Smooth muscle cell (in vitro differentiated cells): ENCODE measurements around the gene ACE. TPM values are rescaled to one million over a fixed set of nuclear protein-coding genes. Genes with fewer than 3 reads are reported as not detected.

Experiments used
- DNase-seq: peaks from one replicate; lab custom pipeline; 2025; ENCODE audit not compliant: unreplicated experiment; lab: John Stamatoyannopoulos, UW
- H2AFZ ChIP-seq: fragments of 200-600 bp; sonication (generic); 2 replicates; pipeline ENCODE4 v1.6.0; 2016; ENCODE audit warnings: antibody characterized with exemption, low read depth, mild to moderate bottlenecking
- H3F3A ChIP-seq: fragments of 200-600 bp; sonication (generic); 2 replicates; pipeline ENCODE4 v1.6.0; 2017; ENCODE audit warnings: antibody characterized with exemption, low read depth
- H3K27ac ChIP-seq: fragments of 200-600 bp; sonication (generic); 2 replicates; pipeline ENCODE4 v1.5.1; 2016; ENCODE audit warnings: low read depth, mild to moderate bottlenecking
- H3K27me3 ChIP-seq: fragments of 200-600 bp; sonication (generic); 2 replicates; pipeline ENCODE4 v1.6.1; 2016; ENCODE audit warnings: low read depth, mild to moderate bottlenecking
- H3K36me3 ChIP-seq: fragments of 200-600 bp; sonication (generic); 2 replicates; pipeline ENCODE4 v1.5.1; 2016; ENCODE audit warnings: low read depth
- H3K4me1 ChIP-seq: fragments of 200-600 bp; sonication (generic); 2 replicates; pipeline ENCODE4 v1.5.1; 2016; ENCODE audit warnings: low read depth
- H3K4me2 ChIP-seq: fragments of 200-600 bp; sonication (generic); 2 replicates; pipeline ENCODE4 v1.6.0; 2016; ENCODE audit warnings: mild to moderate bottlenecking
- H3K4me3 ChIP-seq: fragments of 200-600 bp; sonication (generic); 2 replicates; pipeline ENCODE4 v1.5.1; 2016; ENCODE audit warnings: mild to moderate bottlenecking
- H3K79me2 ChIP-seq: fragments of 200-600 bp; sonication (generic); 2 replicates; pipeline ENCODE4 v1.6.0; 2016; ENCODE audit warnings: low read depth, mild to moderate bottlenecking
- H3K9ac ChIP-seq: fragments of 200-600 bp; sonication (generic); 2 replicates; pipeline ENCODE4 v1.6.0; 2016; ENCODE audit warnings: low read depth
- H3K9me3 ChIP-seq: fragments of 200-600 bp; sonication (generic); replicated peaks from 2 replicates; pipeline ENCODE4 v1.5.1; 2016; ENCODE audit warnings: low read depth
- H4K20me1 ChIP-seq: fragments of 200-600 bp; sonication (generic); 2 replicates; pipeline ENCODE4 v1.6.0; 2016; ENCODE audit warnings: low read depth
- WGBS: methylation state at CpG from one replicate; pipeline ENCODE4 v1.1.7; 2016; ENCODE audit warnings: low lambda C conversion rate; 5-methylcytosine and 5-hydroxymethylcytosine counted together
- polyA plus RNA-seq: library from polyadenylated mRNA; unstranded; fragments of >200 nt; fragmentation: Nextera tagmentation; extraction: Ambion mirVana; gene quantifications from 2 replicates; pipeline ENCODE4 v1.2.1, GENCODE V29; 2016
- total RNA-seq: library from RNA; depleted of rRNA; stranded (reverse); fragments of >200 nt; gene quantifications from 2 replicates; pipeline ENCODE4 v1.2.3, GENCODE V29; 2014
- TF ChIP-seq, protein P1 (sequence below): fragments of 200-600 bp; sonication (generic); IDR thresholded peaks from 2 replicates; pipeline ENCODE4 v1.5.1; 2017; ENCODE audit warnings: borderline replicate concordance, mild to moderate bottlenecking, antibody characterized with exemption; ENCODE audit not compliant: insufficient read depth, poor library complexity, severe bottlenecking

ACE gene
- total and polyA plus RNA-seq, 2 experiments from 2014 or later: 1.5 to 2.0 TPM

DNA sequence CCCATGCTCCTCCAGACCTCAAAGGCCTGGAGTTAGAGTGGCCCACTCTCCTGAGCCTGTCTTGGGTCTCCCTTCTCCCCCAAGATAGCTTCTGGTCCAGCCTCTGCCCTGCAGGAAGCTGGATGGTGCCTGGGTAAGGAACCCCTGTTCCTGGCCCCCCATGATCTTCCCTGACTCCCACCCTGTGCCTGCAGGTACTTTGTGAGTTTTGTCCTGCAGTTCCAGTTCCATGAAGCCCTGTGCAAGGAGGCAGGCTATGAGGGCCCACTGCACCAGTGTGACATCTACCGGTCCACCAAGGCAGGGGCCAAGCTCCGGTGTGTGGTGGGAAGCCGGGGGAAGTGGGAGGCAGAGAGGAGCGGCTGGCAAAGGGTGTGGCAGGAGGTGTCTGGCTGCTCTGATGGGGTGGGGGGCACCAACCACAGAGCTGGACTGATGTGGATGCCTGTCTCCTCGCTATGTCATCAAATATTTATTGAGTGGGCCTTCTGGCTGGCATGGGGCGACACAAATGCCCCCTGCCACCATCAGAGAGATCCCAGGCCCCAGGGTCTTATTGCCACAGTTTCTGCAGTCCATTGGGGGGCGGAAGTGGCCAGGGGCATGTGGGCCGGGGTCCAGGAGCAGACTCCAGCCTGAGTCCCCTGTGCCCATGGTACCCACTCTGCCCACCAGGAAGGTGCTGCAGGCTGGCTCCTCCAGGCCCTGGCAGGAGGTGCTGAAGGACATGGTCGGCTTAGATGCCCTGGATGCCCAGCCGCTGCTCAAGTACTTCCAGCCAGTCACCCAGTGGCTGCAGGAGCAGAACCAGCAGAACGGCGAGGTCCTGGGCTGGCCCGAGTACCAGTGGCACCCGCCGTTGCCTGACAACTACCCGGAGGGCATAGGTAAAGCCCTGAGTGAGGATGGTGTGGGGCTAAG, 7.1 kb downstream of the ACE start:
- H3K27me3 ChIP-seq: no peaks in the 10 kb centered on the region
- no peak overlapping the region for H3K4me2 ChIP-seq
- no peak overlapping the region for H3K27ac ChIP-seq
- H3K79me2 ChIP-seq: no peaks in the 10 kb centered on the region
- no peaks in the 10 kb centered on the region for H3K36me3 ChIP-seq
- TF ChIP-seq, protein P1, sequence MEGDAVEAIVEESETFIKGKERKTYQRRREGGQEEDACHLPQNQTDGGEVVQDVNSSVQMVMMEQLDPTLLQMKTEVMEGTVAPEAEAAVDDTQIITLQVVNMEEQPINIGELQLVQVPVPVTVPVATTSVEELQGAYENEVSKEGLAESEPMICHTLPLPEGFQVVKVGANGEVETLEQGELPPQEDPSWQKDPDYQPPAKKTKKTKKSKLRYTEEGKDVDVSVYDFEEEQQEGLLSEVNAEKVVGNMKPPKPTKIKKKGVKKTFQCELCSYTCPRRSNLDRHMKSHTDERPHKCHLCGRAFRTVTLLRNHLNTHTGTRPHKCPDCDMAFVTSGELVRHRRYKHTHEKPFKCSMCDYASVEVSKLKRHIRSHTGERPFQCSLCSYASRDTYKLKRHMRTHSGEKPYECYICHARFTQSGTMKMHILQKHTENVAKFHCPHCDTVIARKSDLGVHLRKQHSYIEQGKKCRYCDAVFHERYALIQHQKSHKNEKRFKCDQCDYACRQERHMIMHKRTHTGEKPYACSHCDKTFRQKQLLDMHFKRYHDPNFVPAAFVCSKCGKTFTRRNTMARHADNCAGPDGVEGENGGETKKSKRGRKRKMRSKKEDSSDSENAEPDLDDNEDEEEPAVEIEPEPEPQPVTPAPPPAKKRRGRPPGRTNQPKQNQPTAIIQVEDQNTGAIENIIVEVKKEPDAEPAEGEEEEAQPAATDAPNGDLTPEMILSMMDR: no peak
- H3K9ac ChIP-seq: no peak overlapping the region
- no peak for DNase-seq
- H3K4me3 ChIP-seq: no peak overlapping the region
- H3F3A ChIP-seq: no peaks in the 10 kb centered on the region
- 95% methylated on average over 16 of the region's 16 CpGs for whole genome bisulfite sequencing
- no peaks in the 10 kb centered on the region for H4K20me1 ChIP-seq
- H2AFZ ChIP-seq: no peak overlapping the region
- H3K4me1 ChIP-seq: no peaks in the 10 kb centered on the region
- H3K9me3 ChIP-seq: no peaks in the 10 kb centered on the region

DNA sequence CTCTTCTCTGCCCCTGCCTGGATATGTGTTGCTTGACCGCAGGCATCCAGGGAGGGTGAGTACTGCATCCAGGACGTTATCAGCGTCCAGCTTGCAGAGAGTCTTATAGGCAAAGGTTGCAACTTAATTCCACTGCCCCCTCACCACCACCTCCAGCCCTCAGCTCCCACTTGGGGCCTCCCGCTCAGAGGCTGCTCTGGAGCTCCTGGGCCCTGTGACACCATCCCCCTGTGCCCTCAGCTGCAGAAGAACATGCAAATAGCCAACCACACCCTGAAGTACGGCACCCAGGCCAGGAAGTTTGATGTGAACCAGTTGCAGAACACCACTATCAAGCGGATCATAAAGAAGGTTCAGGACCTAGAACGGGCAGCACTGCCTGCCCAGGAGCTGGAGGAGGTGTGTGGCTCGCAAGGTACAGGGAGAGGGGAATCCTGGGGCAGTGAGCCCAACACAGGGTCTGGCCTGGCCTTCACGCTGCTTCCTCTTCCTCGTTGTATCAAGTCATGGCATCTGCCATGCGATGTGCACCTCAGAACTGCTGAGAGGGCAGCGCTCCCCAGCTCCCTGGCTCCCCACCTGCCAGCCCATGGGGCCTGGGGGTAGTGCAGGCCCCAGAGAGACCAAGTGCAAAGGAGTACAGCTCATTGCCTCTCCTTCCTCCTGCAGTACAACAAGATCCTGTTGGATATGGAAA, 9.6 kb downstream of the ACE start:
- Histone ChIP-seq H3K4me2 (no peak overlapping the region), H3K9ac (no peak overlapping the region), H3K9me3 (no peaks in the 10 kb centered on the region), H3K4me1 (no peaks in the 10 kb centered on the region), H3K4me3 (no peak overlapping the region), H3K27ac (no peak overlapping the region), H3K27me3 (no peaks in the 10 kb centered on the region), H3K36me3 (no peaks in the 10 kb centered on the region), H3K79me2 (no peaks in the 10 kb centered on the region), H3F3A (no peaks in the 10 kb centered on the region), H2AFZ (no peak overlapping the region), H4K20me1 (no peaks in the 10 kb centered on the region)
- no peak for DNase-seq
- WGBS: 88% methylated on average over 12 of the region's 12 CpGs
- TF ChIP-seq, protein P1: no peak

DNA sequence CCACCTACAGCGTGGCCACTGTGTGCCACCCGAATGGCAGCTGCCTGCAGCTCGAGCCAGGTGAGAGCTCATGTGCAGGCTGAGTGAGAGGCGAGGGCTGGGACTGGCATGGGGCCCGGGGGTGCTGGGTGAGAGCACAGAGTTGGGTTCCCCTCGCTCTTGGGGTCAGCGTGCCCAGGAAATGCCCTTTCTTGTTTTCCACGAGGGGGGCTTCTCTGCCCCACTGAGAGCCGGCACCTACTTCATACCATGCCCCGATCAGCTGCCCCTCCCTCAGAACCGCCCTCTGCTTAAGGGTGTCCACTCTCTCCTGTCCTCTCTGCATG, 10.1 kb downstream of the ACE start:
- no peak for DNase-seq

More for the DNA sequence above, 10.1 kb downstream of the ACE start:
- Histone ChIP-seq H3K4me2 (no peak overlapping the region), H3K27me3 (no peaks in the 10 kb centered on the region), H3K9me3 (no peaks in the 10 kb centered on the region), H3K36me3 (no peaks in the 10 kb centered on the region), H4K20me1 (no peaks in the 10 kb centered on the region), H3K4me3 (no peak overlapping the region), H3K9ac (no peak overlapping the region), H3K79me2 (no peaks in the 10 kb centered on the region), H3F3A (no peaks in the 10 kb centered on the region), H2AFZ (no peak overlapping the region), H3K4me1 (no peaks in the 10 kb centered on the region), H3K27ac (no peak overlapping the region)
- 94% methylated on average over 11 of the region's 11 CpGs for WGBS
- TF ChIP-seq, protein P1: no peak
